AG04450 (cell line): ENCODE measurements around the gene SPACA7. TPM values are rescaled to one million over a fixed set of nuclear protein-coding genes. Genes with fewer than 3 reads are reported as not detected.

Experiments
- CTCF ChIA-PET: fragments of 300-600, 350-600 bp; formaldehyde crosslinking; extraction: SDS; loops from one replicate; lab custom pipeline; 2022; ENCODE audit warnings: antibody characterized with exemption, inconsistent platforms; lab: Charles Lee
- POLR2A ChIA-PET: fragments of 350-600 bp; formaldehyde crosslinking; extraction: SDS; loops from one replicate; lab custom pipeline; 2021; ENCODE audit warnings: antibody characterized with exemption, inconsistent platforms; lab: Yijun Ruan, JAX
- DNase-seq: peaks from one replicate; pipeline ENCODE4 v3.0.0-alpha.2; 2011; ENCODE audit warnings: low read depth, low spot score
- H3K27ac ChIP-seq: one replicate; pipeline ENCODE4 v1.5.1; 2012; ENCODE audit warnings: low read depth, low read length, control low read depth
- H3K27me3 ChIP-seq: one replicate; pipeline ENCODE4 v1.6.0; 2012; ENCODE audit warnings: low read length; ENCODE audit not compliant: control insufficient read depth, insufficient read depth
- H3K4me3 ChIP-seq: 2 replicates; pipeline ENCODE4 v1.5.1; 2011; ENCODE audit warnings: mild to moderate bottlenecking, low read depth, low read length, control low read depth
- H3K9me3 ChIP-seq: 2 replicates; pipeline ENCODE4 v1.5.1; 2012; ENCODE audit warnings: low read length; ENCODE audit not compliant: control insufficient read depth, insufficient read depth
- CTCF ChIP-seq: IDR thresholded peaks from 2 replicates; pipeline ENCODE4 v1.5.1; 2011; ENCODE audit warnings: low read depth, low read length, control low read depth, inconsistent platforms
- polyA plus RNA-seq: library from polyadenylated mRNA; depleted of rRNA; stranded (reverse); fragments of >200 nt; gene quantifications from 2 replicates; pipeline ENCODE4 v1.2.3, GENCODE V29; 2011

The SPACA7 gene
- polyA plus RNA-seq, 1 experiment: not detected

- POLR2A ChIA-PET: no interaction called here
- H3K27me3 ChIP-seq: no peaks in the 10 kb centered on the region
- H3K9me3 ChIP-seq: peaks cover 69% of the 10 kb centered on the region
- TF ChIP-seq CTCF: no peak
- CTCF ChIA-PET: no interaction called here
- H3K27ac ChIP-seq: no peak overlapping the region
- DNase-seq: no peak
- no peak overlapping the region for H3K4me3 ChIP-seq
Observed at GRCh38 chr13:112346173-112346898, 29.8 kb upstream of the SPACA7 start.

GRCh38 chr13:112346899-112347229, 29.3 kb upstream of the SPACA7 start:
- Histone ChIP-seq H3K27me3 (no peaks in the 10 kb centered on the region), H3K9me3 (peaks cover 63% of the 10 kb centered on the region), H3K4me3 (no peak overlapping the region), H3K27ac (no peak overlapping the region)
- DNase-seq: no peak
- CTCF ChIA-PET: no interaction called here
- POLR2A ChIA-PET: no interaction called here
- TF ChIP-seq CTCF: no peak

GRCh38 chr13:112347986-112348385, 28.2 kb upstream of the SPACA7 start:
- no peak for DNase-seq
- no peak for TF ChIP-seq CTCF
- Histone ChIP-seq H3K4me3 (no peak overlapping the region), H3K9me3 (peaks cover 54% of the 10 kb centered on the region), H3K27me3 (no peaks in the 10 kb centered on the region), H3K27ac (no peak overlapping the region)
- ChIA-PET POLR2A (no interaction called here), CTCF (no interaction called here)

GRCh38 chr13:112348642-112349345, 27.4 kb upstream of the SPACA7 start:
- ChIA-PET CTCF (no interaction called here), POLR2A (no interaction called here)
- H3K9me3 ChIP-seq: peaks cover 55% of the 10 kb centered on the region
- TF ChIP-seq CTCF: no peak
- H3K4me3 ChIP-seq: no peak overlapping the region
- no peak for DNase-seq
- H3K27me3 ChIP-seq: no peaks in the 10 kb centered on the region
- H3K27ac ChIP-seq: no peak overlapping the region

GRCh38 chr13:112349681-112350080, 26.5 kb upstream of the SPACA7 start:
- ChIA-PET CTCF (no interaction called here), POLR2A (no interaction called here)
- TF ChIP-seq CTCF: no peak
- no peak overlapping the region for H3K27ac ChIP-seq
- no peaks in the 10 kb centered on the region for H3K27me3 ChIP-seq
- no peak overlapping the region for H3K4me3 ChIP-seq
- peaks cover 57% of the 10 kb centered on the region for H3K9me3 ChIP-seq
- DNase-seq: no peak
